CD4-positive, alpha-beta T cell treated with Interleukin-15 for 4 hours (primary cell): Measurements from ENCODE around the gene MAGI1.

Source experiments
- DNase-seq: peaks from one replicate; pipeline ENCODE4 v3.0.0-alpha.2; 2020; ENCODE audit warnings: low spot score

MAGI1 gene

GRCh38 chr3:65409176-65409569 is 629.5 kb downstream of the MAGI1 start:
- DNase-seq = no peak

- DNase-seq = no peak
These were observed 630.1 kb downstream of the MAGI1 start for GRCh38 chr3:65408531-65409175.

- no peak for DNase-seq
These were observed 632.2 kb downstream of the MAGI1 start for GRCh38 chr3:65406470-65406869.

- DNase-seq = no peak
These were observed 636.1 kb downstream of the MAGI1 start for GRCh38 chr3:65402597-65402996.

GRCh38 chr3:65401359-65402305 is 637.1 kb downstream of the MAGI1 start:
- DNase-seq = no peak

- no peak for DNase-seq
These were observed 637.8 kb downstream of the MAGI1 start for GRCh38 chr3:65400899-65401298.

- no peak for DNase-seq
These were observed 639.8 kb downstream of the MAGI1 start for GRCh38 chr3:65398953-65399352.

- DNase-seq = no peak
These were observed 642.6 kb downstream of the MAGI1 start for GRCh38 chr3:65396078-65396477.

GRCh38 chr3:65391068-65391467 is 647.6 kb downstream of the MAGI1 start:
- DNase-seq = no peak

GRCh38 chr3:65385805-65386204 is 652.9 kb downstream of the MAGI1 start:
- no peak for DNase-seq

GRCh38 chr3:65381496-65382010 is 657.2 kb downstream of the MAGI1 start:
- no peak for DNase-seq

GRCh38 chr3:65379223-65379622 is 659.5 kb downstream of the MAGI1 start:
- DNase-seq = no peak

- no peak for DNase-seq
These were observed 661.1 kb downstream of the MAGI1 start for GRCh38 chr3:65377637-65378036.

- no peak for DNase-seq
These were observed 662.3 kb downstream of the MAGI1 start for GRCh38 chr3:65376426-65376825.

GRCh38 chr3:65371053-65371452 is 667.7 kb downstream of the MAGI1 start:
- no peak for DNase-seq

- no peak for DNase-seq
These were observed 669.9 kb downstream of the MAGI1 start for GRCh38 chr3:65368866-65369265.

GRCh38 chr3:65362688-65363087 is 676.0 kb downstream of the MAGI1 start:
- no peak for DNase-seq

GRCh38 chr3:65361448-65361847 is 677.3 kb downstream of the MAGI1 start:
- no peak for DNase-seq

GRCh38 chr3:65356331-65357248 is 682.1 kb downstream of the MAGI1 start:
- no peak for DNase-seq

GRCh38 chr3:65354880-65355279 is 683.8 kb downstream of the MAGI1 start:
- DNase-seq = no peak

- no peak for DNase-seq
These were observed 685.8 kb downstream of the MAGI1 start for GRCh38 chr3:65352951-65353350.

- DNase-seq = no peak
These were observed 687.0 kb downstream of the MAGI1 start for GRCh38 chr3:65351753-65352152.
